Muscle layer of colon (tissue), 2 donors: Measurements from ENCODE around the gene IZUMO1R.
"Not testable (repeated sequence)": the region's sequence is repeated elsewhere in the genome, so short reads cannot be mapped to it uniquely, and the experiment has no call there.

Source experiments
- H3K27ac ChIP-seq: one replicate; pipeline ENCODE4 v1.7.0; 2013; ENCODE audit warnings: low read depth, mild to moderate bottlenecking, low read length, moderate library complexity
- H3K27me3 ChIP-seq, 2 donors: one replicate each; pipeline ENCODE4 v1.7.0; 2013; ENCODE audit warnings: low read length in 2 of 2, mild to moderate bottlenecking in 2 of 2; ENCODE audit not compliant: insufficient read depth in 2 of 2, control insufficient read depth in 1 of 2
- H3K36me3 ChIP-seq: one replicate; pipeline ENCODE4 v1.7.0; 2013; ENCODE audit warnings: mild to moderate bottlenecking, low read length; ENCODE audit not compliant: insufficient read depth
- H3K4me1 ChIP-seq: one replicate; pipeline ENCODE4 v1.7.0; 2013; ENCODE audit warnings: mild to moderate bottlenecking, low read length; ENCODE audit not compliant: insufficient read depth
- H3K4me3 ChIP-seq, 2 donors: one replicate each; pipeline ENCODE4 v1.7.0; 2013; ENCODE audit warnings: low read length in 2 of 2, low read depth in 1 of 2, mild to moderate bottlenecking in 1 of 2, moderate library complexity in 1 of 2
- H3K9ac ChIP-seq: one replicate; pipeline ENCODE4 v1.7.0; 2013; ENCODE audit warnings: low read length
- H3K9me3 ChIP-seq: one replicate; pipeline ENCODE4 v1.7.0; 2013; ENCODE audit warnings: mild to moderate bottlenecking, low read length
- donor health status: abdominal sarcoma.
- donor health status: Adenocarcinoma of cecum.

IZUMO1R gene

GRCh38 chr11:94328587-94329080 lies 24.3 kb downstream of the IZUMO1R start:
- Histone ChIP-seq H3K4me3 (no peak overlapping the region), H3K9ac (no peak overlapping the region), H3K27me3 (no peaks in the 10 kb centered on the region), H3K36me3 (no peaks in the 10 kb centered on the region), H3K4me1 (peaks cover 11% of the 10 kb centered on the region), H3K9me3 (no peaks in the 10 kb centered on the region), H3K27ac (no peak overlapping the region)

- H3K36me3 ChIP-seq: no peaks in the 10 kb centered on the region
- no peak overlapping the region for H3K4me3 ChIP-seq
- peaks cover 11% of the 10 kb centered on the region for H3K4me1 ChIP-seq
- no peaks in the 10 kb centered on the region for H3K9me3 ChIP-seq
- no peak overlapping the region for H3K27ac ChIP-seq
- no peak overlapping the region for H3K9ac ChIP-seq
- no peaks in the 10 kb centered on the region for H3K27me3 ChIP-seq
These were observed 25.1 kb downstream of the IZUMO1R start for GRCh38 chr11:94329501-94329900.

DNA sequence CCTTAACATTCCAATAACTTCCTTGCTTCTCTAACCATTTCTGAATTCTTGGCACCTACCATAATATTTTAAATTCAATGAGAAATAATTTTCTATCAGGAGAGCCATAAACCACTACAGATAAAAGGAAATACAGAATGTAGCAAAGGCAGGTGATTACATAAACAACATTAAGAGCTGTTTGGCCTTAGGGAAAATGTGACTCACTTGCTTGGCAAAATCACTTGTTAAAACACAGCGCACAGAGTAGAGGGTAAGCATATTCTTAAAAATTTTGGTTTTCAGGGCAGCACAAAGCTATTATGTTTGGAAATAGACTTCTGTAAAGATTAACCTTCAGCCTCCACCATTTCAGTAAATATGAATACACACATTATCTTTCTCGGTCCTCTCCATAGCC lies 26.4 kb downstream of the IZUMO1R start:
- Histone ChIP-seq H3K4me1 (peaks cover 11% of the 10 kb centered on the region), H3K36me3 (no peaks in the 10 kb centered on the region), H3K27me3 (no peaks in the 10 kb centered on the region), H3K4me3 (no peak overlapping the region), H3K9ac (no peak overlapping the region), H3K27ac (no peak overlapping the region), H3K9me3 (no peaks in the 10 kb centered on the region)

DNA sequence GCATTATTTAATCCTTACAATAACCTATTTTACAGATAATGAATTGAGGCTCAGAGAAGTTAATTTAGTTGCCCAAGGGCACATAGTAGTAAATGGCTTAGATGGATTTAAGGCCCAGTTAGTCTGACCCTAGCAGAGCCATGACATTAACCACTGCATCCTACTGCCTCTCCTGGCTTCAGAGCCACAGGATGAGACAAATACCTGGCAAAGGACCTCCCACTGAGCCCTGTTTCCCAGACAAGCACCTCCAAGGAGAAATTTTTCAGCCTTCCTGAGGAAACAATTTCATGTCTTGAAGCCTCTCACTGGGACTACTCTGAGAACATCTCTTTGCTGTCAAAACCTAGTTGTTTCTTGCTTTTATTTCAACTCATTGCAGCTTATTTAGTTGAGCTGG lies 28.4 kb downstream of the IZUMO1R start:
- Histone ChIP-seq H3K27me3 (no peaks in the 10 kb centered on the region), H3K4me3 (no peak overlapping the region)

DNA sequence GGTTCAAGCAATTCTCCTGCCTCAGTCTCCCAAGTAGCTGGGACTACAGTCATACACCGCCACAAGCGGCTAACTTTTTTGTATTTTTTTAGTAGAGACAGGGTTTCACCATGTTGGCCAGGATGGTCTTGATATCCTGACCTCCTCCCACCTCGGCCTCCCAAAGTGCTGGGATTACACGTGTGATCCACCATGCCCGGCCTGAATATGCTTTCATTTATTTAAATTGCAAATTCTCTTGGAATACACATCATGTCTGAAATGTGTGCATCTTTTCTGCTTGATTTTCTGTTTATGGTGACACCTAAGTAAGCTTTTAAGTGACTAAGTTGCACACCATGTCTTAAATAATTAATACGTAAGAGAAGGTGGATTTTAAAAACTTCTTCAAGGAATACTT lies 31.7 kb downstream of the IZUMO1R start:
- no peaks in the 10 kb centered on the region for H3K9me3 ChIP-seq
- H3K4me3 ChIP-seq: no peak overlapping the region
- H3K4me1 ChIP-seq: peaks cover 1% of the 10 kb centered on the region
- no peaks in the 10 kb centered on the region for H3K27me3 ChIP-seq
- H3K36me3 ChIP-seq: no peaks in the 10 kb centered on the region
- no peak overlapping the region for H3K27ac ChIP-seq
- H3K9ac ChIP-seq: no peak overlapping the region

More for the DNA sequence above, 28.4 kb downstream of the IZUMO1R start:
- Histone ChIP-seq H3K4me1 (peaks cover 11% of the 10 kb centered on the region), H3K36me3 (no peaks in the 10 kb centered on the region), H3K9ac (no peak overlapping the region), H3K27ac (no peak overlapping the region), H3K9me3 (no peaks in the 10 kb centered on the region)

GRCh38 chr11:94338651-94339050 lies 34.3 kb downstream of the IZUMO1R start:
- no peak overlapping the region for H3K27ac ChIP-seq
- no peaks in the 10 kb centered on the region for H3K4me1 ChIP-seq
- H3K9ac ChIP-seq: no peak overlapping the region
- no peaks in the 10 kb centered on the region for H3K9me3 ChIP-seq
- no peaks in the 10 kb centered on the region for H3K27me3 ChIP-seq
- no peaks in the 10 kb centered on the region for H3K36me3 ChIP-seq
- no peak overlapping the region for H3K4me3 ChIP-seq

DNA sequence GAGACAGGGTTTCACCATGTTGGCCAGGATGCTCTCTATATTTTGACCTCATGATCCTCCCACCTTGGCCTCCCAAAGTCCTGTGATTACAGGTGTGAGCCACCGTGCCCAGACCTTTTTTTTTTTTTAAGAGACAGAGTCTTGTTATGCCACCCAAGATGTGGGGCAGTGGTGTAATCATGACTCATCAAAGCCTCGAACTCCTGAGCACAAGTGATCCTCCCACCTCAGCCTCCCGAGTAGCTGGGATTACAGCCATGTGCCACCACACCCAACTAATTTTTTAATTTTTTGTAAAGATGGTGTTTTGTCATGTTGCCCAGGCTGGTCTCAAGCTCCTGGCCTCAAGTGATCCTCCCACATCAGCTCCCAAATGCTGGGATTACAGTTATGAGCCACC lies 37.9 kb downstream of the IZUMO1R start:
- no peaks in the 10 kb centered on the region for H3K36me3 ChIP-seq
- no peak overlapping the region for H3K9ac ChIP-seq
- H3K4me1 ChIP-seq: no peaks in the 10 kb centered on the region

GRCh38 chr11:94343495-94343894 lies 39.1 kb downstream of the IZUMO1R start:
- H3K4me3 ChIP-seq: no peak overlapping the region

More for the DNA sequence above, 37.9 kb downstream of the IZUMO1R start:
- Histone ChIP-seq H3K27me3 (no peaks in the 10 kb centered on the region), H3K9me3 (no peaks in the 10 kb centered on the region), H3K27ac (no peak overlapping the region), H3K4me3 (no peak overlapping the region)

DNA sequence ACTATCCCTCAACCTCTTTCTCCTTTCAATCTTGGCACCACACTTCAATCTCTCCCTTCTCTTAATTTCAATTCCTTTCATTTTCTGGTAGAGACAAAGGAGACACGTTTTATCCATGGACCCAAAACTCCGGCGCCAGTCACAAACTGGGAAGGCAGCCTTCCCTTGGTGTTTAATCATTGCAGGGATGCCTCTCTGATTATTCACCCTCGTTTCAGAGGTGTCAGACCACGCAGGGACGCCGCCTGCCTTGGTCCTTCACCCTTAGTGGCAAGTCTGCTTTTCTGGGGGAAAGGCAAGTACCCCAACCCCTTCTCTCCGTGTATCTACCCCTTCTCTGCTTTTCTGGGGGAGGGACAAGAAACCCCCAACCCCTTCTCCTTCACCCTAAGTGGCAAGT lies 41.9 kb downstream of the IZUMO1R start:
- H3K27me3 ChIP-seq, H3K36me3 ChIP-seq, H3K4me3 ChIP-seq, H3K9ac ChIP-seq, H3K4me1 ChIP-seq, H3K27ac ChIP-seq, H3K9me3 ChIP-seq: not testable (repeated sequence)

More at GRCh38 chr11:94343495-94343894, 39.1 kb downstream of the IZUMO1R start:
- Histone ChIP-seq H3K36me3 (no peaks in the 10 kb centered on the region), H3K4me1 (no peaks in the 10 kb centered on the region), H3K9me3 (no peaks in the 10 kb centered on the region), H3K27me3 (no peaks in the 10 kb centered on the region), H3K9ac (no peak overlapping the region), H3K27ac (no peak overlapping the region)

GRCh38 chr11:94350850-94351563 lies 46.6 kb downstream of the IZUMO1R start:
- H3K36me3 ChIP-seq, H3K4me3 ChIP-seq, H3K9ac ChIP-seq, H3K27me3 ChIP-seq, H3K4me1 ChIP-seq, H3K9me3 ChIP-seq, H3K27ac ChIP-seq: not testable (repeated sequence)
